AML-193 (cell line): ENCODE data around the gene SFT2D1.

Experiments
- DNase-seq, 2 experiments: peaks; one replicate each; lab custom pipeline; 2025; lab: John Stamatoyannopoulos, UW

SFT2D1 gene

DNA sequence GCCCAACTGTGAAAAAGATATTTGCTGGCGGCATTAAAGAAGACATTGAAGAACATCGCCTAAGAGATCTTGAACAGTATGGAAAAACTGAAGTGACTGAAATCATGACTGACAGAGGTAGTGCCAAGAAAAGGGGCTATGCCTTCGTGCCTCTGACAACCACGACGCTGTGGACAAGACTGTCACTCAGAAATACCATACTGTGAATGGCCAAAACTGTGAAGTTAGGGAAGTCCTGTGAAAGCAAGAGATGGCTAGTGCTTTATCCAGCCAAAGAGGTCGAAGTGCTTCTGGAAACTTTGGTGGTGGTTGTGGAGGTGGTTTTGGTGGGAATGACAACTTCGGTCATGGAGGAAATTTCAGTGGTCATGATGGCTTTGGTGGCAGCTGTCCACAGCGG lies 7.5 kb downstream of the SFT2D1 start:
- no peak for DNase-seq

DNA sequence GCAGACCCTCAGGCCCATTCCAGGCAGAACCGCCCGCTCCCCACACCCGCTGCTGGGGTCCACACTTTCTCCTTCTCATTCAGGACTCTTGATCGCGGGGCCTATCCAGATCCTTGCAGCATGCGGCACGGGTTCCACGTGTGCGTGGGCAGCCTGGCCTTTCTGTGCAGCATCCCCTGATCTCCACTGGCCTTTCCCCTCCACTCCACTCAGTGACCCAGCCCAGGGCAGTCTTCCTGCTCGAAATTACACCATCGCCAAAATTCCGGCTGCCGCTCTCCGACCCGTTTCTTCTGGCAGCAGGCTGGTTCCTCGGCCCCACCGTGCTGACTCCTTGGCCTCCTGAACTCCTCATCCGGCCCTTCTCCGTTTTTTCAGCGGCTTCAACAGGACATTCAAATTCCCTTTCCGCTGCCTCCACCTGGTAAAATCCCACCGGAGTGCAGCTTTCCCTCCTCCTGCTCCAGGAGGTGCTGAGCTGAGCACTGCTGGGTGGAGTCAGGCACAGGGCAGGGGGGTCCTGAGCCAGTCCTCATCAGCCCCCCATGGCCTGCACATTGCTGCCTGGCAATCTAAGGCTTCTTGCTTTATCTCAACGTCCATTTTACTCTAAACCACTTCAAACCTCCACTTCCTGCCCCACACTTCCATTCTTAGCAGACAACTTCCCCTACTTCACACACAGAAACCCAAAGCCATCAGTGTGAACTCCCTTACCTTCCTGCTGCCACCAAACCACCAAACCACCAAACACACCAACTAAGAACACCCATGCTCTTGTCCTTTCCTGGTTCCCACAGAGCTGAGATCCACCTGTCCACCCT lies 9.0 kb downstream of the SFT2D1 start:
- DNase-seq, result peak; percentile 79 to 81

DNA sequence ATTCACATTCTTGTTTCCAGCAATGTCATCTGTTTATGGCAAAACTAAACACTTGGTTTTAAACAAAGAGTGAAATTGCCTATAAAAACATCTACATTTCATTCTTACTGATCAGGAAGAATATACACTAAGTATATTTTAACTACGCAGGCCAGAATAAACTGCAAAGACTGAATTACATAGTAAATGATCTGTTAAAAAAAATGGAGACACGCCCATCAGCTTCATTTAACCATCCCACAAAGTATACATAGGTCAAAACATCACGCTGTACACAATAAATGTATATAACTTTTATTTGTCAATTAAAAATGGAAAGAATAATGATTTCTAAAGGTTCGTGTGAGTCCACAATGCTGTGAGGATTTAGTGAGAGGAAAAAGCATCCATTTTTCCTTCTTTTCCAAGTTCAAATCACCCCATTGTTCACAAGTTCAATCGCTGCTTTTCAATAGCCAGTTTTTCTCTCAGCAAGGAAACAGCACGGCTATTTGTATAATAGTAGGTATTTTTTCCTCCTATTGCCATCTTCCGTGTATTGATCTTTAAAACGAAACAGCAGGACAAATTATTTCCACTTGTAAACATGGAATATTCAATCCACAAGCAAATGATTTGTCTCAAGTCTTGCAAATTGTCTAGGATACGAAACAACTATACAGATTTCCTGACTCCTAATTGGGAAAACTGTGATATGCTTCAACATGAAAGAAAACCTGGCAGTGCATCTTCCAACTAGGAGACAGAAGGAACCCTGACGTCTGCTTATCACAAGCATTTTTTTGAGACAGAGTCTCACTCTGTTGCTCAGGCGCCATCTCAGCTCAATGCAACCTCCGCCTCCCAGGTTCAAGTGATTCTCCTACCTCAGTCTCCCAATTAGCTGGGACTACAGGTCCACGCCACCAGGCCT lies 10.6 kb downstream of the SFT2D1 start:
- DNase-seq, result no peak

DNA sequence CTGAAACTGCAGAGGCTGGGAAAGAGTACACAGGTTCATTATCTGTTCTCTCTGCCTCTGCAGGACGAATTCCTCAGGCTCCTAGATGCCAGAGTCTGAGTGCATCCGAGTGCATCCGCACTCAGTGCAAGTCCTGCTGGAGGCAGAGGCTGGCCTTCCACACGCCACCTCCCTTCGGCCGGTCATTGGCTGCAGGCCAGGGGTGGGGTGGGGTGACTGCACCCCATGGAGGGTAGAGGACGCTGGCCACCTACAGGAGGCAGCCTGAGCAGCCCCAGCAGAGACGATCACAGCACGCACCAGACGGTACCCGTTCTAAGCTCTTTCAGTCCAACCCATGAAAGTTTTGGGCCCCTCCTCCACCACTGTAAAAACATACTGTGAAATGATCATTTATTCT lies 11.7 kb downstream of the SFT2D1 start:
- no peak for DNase-seq

DNA sequence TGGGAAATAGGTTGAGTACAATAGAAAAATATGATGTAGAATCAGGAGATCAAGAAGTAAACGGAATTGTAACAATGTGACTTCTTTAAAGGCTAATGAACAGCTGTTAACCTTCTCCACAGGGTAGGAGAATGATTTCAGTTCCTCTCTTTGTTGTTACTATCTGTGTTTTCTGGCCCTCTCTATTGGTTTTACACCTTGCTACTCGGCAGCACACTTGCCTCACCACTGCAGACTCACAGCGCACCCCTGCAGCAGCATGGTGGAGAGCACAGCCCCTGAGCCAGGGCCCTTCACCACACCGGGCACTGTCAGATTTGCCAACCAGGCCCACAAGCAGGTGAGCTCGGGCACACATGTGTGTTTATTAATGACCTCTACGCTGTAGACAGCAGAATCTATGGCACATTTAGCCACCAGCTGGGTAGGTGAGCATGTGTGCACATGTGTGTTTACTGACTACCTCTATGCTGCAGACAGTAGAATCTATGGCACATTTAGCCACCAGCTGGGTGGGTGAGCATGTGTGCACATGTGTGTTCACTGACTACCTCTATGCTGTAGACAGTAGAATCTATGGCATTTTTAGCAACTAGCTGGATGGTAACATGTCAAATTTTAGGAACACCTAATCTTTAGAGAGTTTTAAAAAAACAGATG lies 16.8 kb downstream of the SFT2D1 start:
- no peak for DNase-seq

DNA sequence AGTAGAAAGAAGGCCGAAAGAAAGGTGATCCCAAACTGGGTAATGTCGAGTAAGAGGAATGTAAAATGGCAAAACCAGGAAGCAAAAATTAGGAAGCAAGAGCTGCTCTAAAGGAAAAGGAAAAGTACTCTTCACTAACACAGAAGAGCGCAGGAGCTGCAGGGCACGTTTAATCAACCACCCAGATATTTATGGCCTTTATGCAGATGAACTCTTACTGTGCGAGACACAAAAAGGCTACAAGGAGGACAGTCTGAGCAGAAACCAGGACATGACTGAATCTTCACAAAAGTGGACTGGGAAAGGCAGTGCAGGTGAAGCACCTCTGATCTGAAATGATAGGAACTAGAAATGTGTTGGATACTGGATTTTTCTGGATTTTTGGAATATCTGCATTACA lies 18.9 kb downstream of the SFT2D1 start:
- no peak for DNase-seq

DNA sequence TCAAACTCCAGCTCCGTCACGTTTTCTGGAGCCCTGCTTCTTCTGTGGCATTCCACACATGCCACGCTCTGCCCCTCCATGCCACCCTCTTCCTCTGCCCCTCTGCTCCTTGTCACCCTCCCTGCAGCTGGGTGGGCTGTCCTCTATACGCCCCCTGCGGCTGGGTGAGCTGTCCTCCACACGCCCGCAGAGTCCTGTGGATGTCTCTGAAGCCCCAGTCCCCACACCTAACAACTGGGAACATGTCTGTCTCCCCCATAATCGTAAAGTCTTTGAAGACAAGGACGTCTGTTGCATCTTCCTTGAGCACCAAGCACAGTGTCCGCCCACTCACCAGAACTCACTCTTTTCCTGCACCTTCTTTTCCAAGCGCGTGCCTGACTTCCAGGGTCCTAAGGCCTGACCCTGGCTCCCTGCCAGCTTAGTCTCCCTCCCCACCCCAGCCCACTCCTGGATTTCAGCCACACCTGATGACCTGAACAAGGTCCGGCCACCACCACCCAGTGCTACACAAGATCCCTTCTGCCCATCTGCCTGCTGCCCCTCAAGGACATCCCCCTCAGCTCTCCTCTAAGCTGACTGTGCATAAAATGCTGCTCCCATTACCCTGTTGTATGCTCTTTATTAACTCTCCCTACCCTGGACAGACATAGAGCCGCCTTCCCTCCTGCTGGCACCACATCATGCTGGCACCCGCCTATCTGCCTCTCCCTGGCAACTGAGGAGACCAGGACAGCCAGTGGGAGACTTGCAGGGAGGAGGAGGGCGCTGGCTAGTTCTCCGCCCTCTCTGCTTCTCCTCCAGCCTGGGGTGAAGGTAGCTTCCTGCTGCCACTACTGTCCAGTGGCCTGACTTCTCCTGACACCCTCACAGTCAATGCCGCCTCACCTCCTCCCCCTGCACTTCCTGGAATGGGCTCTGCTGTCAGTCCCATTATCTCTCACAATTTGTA lies 23.4 kb downstream of the SFT2D1 start:
- no peak for DNase-seq

DNA sequence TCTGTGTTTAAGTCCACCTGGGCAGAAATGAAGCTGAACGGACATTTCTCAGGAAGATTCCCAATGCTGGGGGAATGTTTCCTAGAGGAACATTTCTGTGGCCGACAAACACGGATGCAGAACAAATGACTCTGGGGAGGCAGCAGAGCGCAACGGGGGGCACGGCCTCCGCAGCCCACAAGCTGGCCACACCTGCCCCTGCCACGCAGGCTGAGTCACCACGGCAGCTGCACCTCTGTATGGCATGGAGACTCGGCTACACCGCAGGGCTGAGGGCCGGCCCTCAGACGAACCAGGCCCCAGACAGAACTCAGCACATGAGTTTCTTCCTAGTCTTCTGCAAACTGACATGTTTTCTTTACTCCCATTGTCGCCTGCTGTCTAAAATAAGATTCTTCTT lies 24.1 kb downstream of the SFT2D1 start:
- DNase-seq, result no peak

DNA sequence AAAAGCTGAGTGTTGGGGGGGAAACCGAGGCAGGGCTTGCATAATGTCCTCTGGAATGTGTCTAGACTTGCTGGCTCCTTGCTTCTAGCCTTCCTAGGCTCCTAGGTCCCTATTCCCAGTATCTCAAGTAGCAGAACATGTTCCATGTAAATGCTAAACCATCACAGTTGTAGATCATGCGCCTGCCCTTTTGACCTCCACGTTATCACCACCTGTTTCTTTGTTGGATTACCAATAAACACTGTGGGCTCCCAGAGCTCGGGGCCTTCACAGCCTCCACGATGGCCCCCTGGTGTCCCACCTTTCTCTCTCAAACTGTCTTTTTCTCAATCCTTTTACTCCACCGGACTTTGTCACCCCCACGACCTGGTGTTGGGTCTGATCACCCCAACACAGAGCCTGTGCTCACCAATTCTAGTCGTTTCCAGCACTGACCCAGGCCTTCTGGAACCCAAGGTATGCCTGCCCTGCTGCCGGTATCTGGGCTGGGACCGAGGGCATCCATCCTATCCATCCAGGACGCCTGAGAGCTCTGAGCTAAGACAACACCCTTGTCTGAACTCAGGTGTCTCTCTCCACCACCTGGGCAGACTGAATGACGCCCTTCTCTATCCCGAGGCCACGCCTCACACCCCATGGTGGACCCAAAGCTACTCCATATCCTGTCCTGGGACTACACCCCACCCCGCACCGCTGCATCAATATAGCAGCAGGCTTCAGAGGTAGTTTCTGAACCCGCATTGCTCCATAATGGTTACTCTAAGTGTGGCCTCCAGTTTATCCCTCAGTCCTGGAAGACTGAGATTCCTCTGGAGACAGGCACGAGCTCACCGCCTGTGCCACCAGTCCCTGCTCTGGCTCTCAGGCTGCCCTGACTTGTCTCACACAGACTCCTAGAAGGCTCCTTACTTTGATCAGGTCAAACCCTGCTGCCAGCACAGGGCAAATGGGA lies 24.8 kb downstream of the SFT2D1 start:
- DNase-seq, result no peak

DNA sequence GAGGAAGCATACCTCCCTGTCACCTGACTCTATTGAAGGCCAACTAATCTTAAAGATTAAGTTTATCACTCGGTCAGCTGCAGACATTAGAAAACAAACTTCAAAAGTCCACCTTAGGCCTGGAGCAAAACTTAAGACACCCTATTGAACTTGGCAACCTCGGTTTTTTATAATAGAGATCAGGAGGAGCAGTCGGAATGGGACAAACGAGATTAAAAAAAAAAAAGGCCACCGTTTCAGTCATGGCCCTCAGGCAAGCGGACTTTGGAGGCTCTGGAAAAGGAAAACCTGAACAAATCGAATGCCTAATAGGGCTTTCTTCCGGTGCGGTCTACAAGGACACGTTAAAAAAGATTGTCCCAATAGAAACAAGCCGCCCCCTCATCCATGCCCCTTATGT lies 26.9 kb downstream of the SFT2D1 start:
- no peak for DNase-seq

DNA sequence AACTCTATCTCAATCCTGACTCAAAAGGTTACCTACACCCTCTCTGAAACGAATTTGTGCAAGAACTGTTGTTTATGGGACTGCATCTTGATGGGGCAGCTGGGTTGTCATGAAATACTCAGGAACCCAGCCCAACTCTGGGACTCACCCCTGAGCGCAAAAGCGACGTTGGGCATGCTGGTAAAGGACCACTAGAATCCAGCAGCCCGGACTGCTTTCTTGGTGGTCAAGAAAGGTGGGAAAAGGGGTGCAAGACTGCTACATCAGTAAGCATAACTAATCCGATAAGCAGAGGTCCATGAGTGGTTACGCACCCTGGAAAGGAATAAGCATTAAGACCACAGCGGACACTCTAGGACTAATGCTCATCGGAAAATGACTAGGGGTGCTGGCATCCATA lies 27.9 kb downstream of the SFT2D1 start:
- no peak for DNase-seq

DNA sequence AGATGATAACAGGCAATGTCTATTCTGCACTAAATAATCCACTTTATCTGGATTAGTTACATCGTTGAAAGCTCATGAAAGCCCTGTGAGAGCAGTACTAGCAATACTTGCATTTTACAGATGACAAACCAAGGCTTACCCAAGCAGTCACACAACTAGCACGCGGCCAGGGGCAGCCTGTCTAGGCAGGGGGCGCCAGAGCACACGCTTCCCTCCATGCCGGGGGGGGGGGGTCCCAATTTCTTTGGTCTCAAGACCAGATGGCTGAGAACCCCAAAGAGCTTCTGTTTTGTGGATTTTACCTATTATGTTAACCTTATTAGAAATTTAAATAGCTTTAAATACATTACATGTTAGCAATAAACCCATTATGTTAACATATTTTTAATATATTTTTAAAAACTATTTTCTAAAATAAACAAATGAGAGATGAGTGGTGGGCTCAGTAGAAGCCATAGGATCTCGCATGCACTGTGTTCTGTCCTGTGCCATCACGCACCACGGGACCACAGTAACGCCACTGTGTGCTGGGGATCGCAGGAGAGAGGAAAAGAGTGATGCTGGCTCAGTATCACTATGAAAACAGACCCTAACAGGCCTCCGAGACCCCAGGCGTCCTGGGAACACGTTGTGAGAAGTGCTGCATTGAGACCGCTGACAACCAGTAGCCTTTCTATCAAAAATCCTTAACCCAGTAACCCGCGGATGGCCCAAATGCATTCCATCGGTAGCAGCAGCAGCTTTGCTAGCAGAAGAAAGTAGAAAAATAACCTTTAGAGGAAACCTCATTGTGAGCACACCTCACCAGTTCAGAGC lies 28.9 kb downstream of the SFT2D1 start:
- peak; percentile 76 to 86 for DNase-seq

DNA sequence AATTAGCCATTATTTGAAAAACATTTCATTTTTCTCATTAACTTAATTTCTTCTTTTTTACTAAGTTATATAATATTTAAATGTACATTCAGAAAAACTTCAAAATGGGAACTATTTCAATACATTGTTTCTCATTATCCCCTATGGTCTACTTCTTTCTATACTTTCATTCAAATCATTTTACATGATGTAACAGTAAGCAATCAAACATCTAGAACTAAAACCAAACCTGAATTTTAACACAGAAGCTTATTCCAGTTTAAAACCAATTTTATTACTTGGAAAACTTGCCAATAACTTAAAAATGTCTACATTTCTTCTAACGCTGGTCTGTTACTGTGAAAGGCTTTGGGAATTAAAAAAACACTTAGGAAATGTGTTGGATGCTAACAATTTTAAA lies 29.5 kb downstream of the SFT2D1 start:
- DNase-seq, result no peak

DNA sequence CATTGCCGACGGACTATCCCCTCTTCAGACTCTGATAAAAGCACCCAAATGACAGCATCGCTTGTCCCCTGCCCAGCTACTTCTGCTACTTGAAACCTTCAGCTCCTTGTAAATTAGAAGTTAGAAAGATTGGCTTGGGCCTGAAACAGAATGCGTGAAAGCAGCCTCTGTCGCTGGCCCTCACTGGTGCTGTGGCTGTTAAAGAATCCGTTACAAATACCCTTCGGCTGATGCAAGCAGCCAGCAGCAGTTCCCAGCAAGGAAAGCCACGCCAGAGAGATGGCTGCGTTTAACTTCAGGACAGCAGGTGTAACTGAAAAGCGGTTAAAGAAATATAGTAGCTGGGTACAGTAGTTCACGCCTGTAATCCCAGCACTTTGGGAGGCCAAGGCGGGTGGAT lies 31.7 kb downstream of the SFT2D1 start:
- no peak for DNase-seq

DNA sequence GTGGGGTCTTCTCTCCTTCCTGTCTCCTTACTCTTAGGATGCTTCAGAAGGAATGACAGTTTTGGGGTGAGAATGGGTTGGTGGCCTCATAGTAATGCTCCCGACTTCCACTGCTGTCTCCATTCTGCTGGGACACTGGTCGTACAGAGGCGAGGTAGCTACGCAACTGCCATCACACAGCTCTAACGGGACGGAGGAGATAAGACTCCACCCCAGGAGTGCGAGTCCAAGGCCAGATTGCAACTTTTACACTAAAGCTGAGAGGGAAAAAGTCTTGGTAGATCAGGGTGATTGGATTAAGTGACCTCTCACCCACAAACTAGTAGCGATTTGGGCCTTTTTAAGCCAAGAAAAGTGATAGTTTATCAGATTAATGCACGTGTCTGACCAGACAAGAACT lies 32.4 kb downstream of the SFT2D1 start:
- DNase-seq, result no peak

DNA sequence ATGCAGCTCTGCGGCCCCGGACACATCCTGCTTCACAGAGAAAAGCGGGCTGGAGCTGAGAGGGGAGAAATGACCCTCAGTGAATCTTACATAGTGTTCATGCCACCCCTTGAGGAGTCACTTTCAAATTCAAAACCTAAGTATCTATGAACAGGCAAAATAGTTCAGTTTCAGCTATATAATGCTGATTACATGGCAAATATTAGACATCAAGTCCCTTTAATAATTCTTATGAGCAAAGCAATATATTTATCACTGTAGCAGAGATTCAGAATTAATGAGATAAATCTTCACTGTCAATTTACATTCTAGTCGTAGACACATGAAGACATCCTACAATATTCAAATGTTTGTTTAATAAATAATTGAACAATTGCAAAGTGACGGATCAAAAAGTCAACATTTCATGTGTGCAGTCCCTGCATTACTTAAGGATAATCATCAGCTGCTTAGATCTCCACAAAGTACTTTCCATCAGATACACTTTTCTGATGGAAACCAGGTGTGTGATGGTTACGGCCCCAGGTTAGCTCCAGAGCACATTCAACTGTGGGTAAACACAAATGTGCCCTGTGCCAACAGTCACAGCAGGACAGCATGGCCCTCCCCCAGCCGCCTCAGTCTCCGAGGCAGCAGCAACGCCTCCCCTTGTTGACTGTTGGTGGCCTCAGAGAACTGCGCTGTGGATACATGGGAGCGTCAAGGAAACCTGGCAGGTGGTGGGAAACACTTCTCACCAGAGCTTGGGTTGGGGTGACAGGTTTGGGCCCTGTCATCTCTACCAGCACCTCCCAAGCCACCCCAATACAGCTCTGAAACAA lies 33.4 kb downstream of the SFT2D1 start:
- DNase-seq, result no peak

DNA sequence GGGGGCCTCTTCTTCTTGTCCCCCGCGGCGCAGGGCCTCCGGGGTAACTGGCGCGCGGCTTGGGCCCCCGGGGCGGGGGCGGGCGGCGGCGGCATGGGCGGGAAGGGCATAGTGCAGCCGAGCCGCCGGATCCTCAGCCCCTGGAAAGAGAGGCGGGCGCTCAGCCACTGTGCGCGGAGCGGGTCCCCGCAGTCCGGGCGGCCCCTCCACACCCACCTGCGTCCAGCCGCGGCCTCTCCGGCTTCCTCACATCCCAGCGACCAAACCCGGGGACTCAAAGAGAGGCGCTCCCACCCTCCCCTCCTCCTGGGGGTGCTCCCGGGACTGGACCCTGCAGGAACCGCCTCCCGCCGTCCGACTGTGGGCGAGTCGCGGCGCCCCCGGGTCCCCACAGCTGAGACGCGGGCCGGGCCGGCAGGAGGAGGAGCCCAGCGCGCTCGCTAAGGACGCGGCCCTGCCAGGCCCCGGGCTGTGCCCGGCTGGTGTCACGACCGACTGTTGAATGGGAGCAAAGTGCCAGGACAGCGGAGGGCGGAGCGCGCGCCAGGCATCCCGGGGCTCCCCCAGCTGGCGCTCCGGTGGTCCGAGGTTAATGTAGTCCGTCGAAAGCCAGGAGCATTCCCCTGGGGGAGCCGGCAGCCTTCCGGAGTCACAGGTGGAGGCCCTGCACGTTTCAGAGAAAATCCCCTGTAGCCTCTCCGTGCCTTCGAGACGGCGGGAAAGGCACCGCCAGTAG lies 34.1 kb downstream of the SFT2D1 start, which contains the start of gene PRR18:
Gene PRR18, minus strand, starts transcription at position 360 of the 736 bp plus-strand sequence. Its CDS starts 250 bp downstream, at position 110.
- DNase-seq, result no peak
